Measurements from ENCODE around the gene CHRM3.

Gene CHRM3

DNA sequence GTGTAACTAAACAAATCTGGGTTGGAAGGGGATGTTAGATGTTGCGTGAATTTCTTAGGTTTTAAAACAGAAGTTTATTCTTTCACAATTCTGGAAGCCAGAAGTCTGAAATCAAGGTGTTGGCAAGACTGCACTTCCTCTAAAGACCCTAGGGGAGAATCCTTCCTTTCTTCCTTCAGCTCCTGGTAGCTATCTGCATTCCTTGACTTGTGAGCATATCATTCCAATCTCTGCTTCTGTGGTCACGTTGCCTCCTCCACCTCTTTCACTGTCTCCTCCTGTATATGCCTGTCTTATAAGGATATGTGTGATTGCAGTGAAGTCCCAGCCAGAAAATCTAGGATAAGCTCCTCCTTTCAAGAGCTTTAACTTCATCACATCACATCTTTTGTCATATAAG lies 7.7 kb downstream of the CHRM3 start:
- H3K27ac ChIP-seq (ENCODE audit: low read depth, low read length) = no peak overlapping the region
- H4K20me1 ChIP-seq (ENCODE audit: control insufficient read depth, insufficient read depth, low read depth, low read length) = no peaks in the 10 kb centered on the region
- no peaks in the 10 kb centered on the region for H3K27me3 ChIP-seq (ENCODE audit: control insufficient read depth, low read length)
- no peaks in the 10 kb centered on the region for H3F3A ChIP-seq (ENCODE audit: control insufficient read depth, insufficient read depth)
- no peak for TF ChIP-seq EZH2phosphoT487 (IDR thresholded peaks at IDR 0.05; ENCODE audit: borderline replicate concordance, low read length)
- no peak for TF ChIP-seq CTCF (IDR thresholded peaks at IDR 0.05; ENCODE audit: low read depth, low read length, poor library complexity, severe bottlenecking)
- no peaks in the 10 kb centered on the region for H3K9me3 ChIP-seq (ENCODE audit: control insufficient read depth, insufficient read depth, low read length)
- H3K4me1 ChIP-seq (ENCODE audit: control insufficient read depth, low read length) = no peaks in the 10 kb centered on the region
- H3K9me2 ChIP-seq (replicated peaks; ENCODE audit: control insufficient read depth, low read length) = no peaks in the 10 kb centered on the region
- no peak overlapping the region for H3K4me2 ChIP-seq (ENCODE audit: low read length)
- no peaks in the 10 kb centered on the region for H3K36me3 ChIP-seq (ENCODE audit: control insufficient read depth, low read length)
- H3K79me2 ChIP-seq (ENCODE audit: control insufficient read depth, low read length) = no peaks in the 10 kb centered on the region
- H3K4me3 ChIP-seq (ENCODE audit: low read length) = no peak overlapping the region

GRCh38 chr1:239413916-239414315 lies 27.5 kb downstream of the CHRM3 start:
- Histone ChIP-seq H3K4me3 (ENCODE audit: low read length) (no peak overlapping the region), H3K36me3 (ENCODE audit: control insufficient read depth, low read length) (no peaks in the 10 kb centered on the region), H3K4me2 (ENCODE audit: low read length) (no peak overlapping the region), H3K27me3 (ENCODE audit: control insufficient read depth, low read length) (no peaks in the 10 kb centered on the region), H3K9me2 (replicated peaks; ENCODE audit: control insufficient read depth, low read length) (no peaks in the 10 kb centered on the region), H3K9me3 (ENCODE audit: control insufficient read depth, insufficient read depth, low read length) (peaks cover 3% of the 10 kb centered on the region; the same call in 1 of the 2 replicates), H3K79me2 (ENCODE audit: control insufficient read depth, low read length) (no peaks in the 10 kb centered on the region), H3K4me1 (ENCODE audit: control insufficient read depth, low read length) (no peaks in the 10 kb centered on the region), H3K27ac (ENCODE audit: low read depth, low read length) (no peak overlapping the region), H4K20me1 (ENCODE audit: control insufficient read depth, insufficient read depth, low read depth, low read length) (no peaks in the 10 kb centered on the region), H3F3A (ENCODE audit: control insufficient read depth, insufficient read depth) (no peaks in the 10 kb centered on the region)
- no peak for TF ChIP-seq CTCF (IDR thresholded peaks at IDR 0.05; ENCODE audit: low read depth, low read length, poor library complexity, severe bottlenecking)
- no peak for TF ChIP-seq EZH2phosphoT487 (IDR thresholded peaks at IDR 0.05; ENCODE audit: borderline replicate concordance, low read length)

- no peaks in the 10 kb centered on the region for H3K36me3 ChIP-seq (ENCODE audit: control insufficient read depth, low read length)
- H3K4me3 ChIP-seq (ENCODE audit: low read length) = no peak overlapping the region
- no peak overlapping the region for H3K27ac ChIP-seq (ENCODE audit: low read depth, low read length)
- no peaks in the 10 kb centered on the region for H3K27me3 ChIP-seq (ENCODE audit: control insufficient read depth, low read length)
- H3K9me2 ChIP-seq (replicated peaks; ENCODE audit: control insufficient read depth, low read length) = no peaks in the 10 kb centered on the region
- no peak overlapping the region for H3K4me2 ChIP-seq (ENCODE audit: low read length)
- no peaks in the 10 kb centered on the region for H3K79me2 ChIP-seq (ENCODE audit: control insufficient read depth, low read length)
- TF ChIP-seq EZH2phosphoT487 (IDR thresholded peaks at IDR 0.05; ENCODE audit: borderline replicate concordance, low read length) (no peak), CTCF (IDR thresholded peaks at IDR 0.05; ENCODE audit: low read depth, low read length, poor library complexity, severe bottlenecking) (no peak)
- no peaks in the 10 kb centered on the region for H3K4me1 ChIP-seq (ENCODE audit: control insufficient read depth, low read length)
- H3F3A ChIP-seq (ENCODE audit: control insufficient read depth, insufficient read depth) = no peaks in the 10 kb centered on the region
- H4K20me1 ChIP-seq (ENCODE audit: control insufficient read depth, insufficient read depth, low read depth, low read length) = no peaks in the 10 kb centered on the region
- H3K9me3 ChIP-seq (ENCODE audit: control insufficient read depth, insufficient read depth, low read length) = peaks cover 3% of the 10 kb centered on the region; the same call in 1 of the 2 replicates
Measured at GRCh38 chr1:239417221-239417620, 30.9 kb downstream of the CHRM3 start.

Measured in DOHH2 (cell line).